Skeletal muscle tissue (tissue), 4 donors: ENCODE measurements around the gene MBD3L2. TPM values are rescaled to one million over a fixed set of nuclear protein-coding genes. Genes with fewer than 3 reads are reported as not detected.
"Not testable (repeated sequence)": the region's sequence is repeated elsewhere in the genome, so short reads cannot be mapped to it uniquely, and the experiment has no call there.

ENCODE experiments used
- H3K27ac ChIP-seq: one replicate; pipeline ENCODE4 v1.7.0; 2013; ENCODE audit warnings: mild to moderate bottlenecking, low read depth, low read length, inconsistent platforms
- H3K27me3 ChIP-seq, 3 donors: one replicate each; pipeline ENCODE4 v1.7.0; 2013; ENCODE audit warnings: low read length in 3 of 3; ENCODE audit not compliant: control insufficient read depth in 3 of 3, insufficient read depth in 3 of 3
- H3K36me3 ChIP-seq, 3 donors: one replicate each; pipeline ENCODE4 v1.7.0; 2013; ENCODE audit warnings: low read length in 3 of 3; ENCODE audit not compliant: control insufficient read depth in 3 of 3, insufficient read depth in 3 of 3
- H3K4me1 ChIP-seq, 3 donors: one replicate each; pipeline ENCODE4 v1.7.0; 2013; ENCODE audit warnings: low read length in 3 of 3, mild to moderate bottlenecking in 3 of 3; ENCODE audit not compliant: control insufficient read depth in 3 of 3, insufficient read depth in 3 of 3
- H3K4me3 ChIP-seq, 3 donors: one replicate each; pipeline ENCODE4 v1.7.0; 2013; ENCODE audit warnings: low read length in 3 of 3
- H3K9ac ChIP-seq, 3 donors: one replicate each; pipeline ENCODE4 v1.7.0; 2013; ENCODE audit warnings: low read length in 3 of 3, mild to moderate bottlenecking in 3 of 3, moderate library complexity in 2 of 3, low read depth in 1 of 3
- H3K9me3 ChIP-seq, 3 donors: one replicate each; pipeline ENCODE4 v1.7.0; 2013; ENCODE audit warnings: low read length in 3 of 3; ENCODE audit not compliant: control insufficient read depth in 3 of 3
- total RNA-seq: library from RNA; depleted of rRNA; stranded (reverse); fragments of >200 nt; gene quantifications from one replicate; pipeline ENCODE4 v1.2.3, GENCODE V29; 2014
- donor health status: Osteomylitis.

MBD3L2 gene
- total RNA-seq, 1 donor from 2014 or later: not detected

DNA sequence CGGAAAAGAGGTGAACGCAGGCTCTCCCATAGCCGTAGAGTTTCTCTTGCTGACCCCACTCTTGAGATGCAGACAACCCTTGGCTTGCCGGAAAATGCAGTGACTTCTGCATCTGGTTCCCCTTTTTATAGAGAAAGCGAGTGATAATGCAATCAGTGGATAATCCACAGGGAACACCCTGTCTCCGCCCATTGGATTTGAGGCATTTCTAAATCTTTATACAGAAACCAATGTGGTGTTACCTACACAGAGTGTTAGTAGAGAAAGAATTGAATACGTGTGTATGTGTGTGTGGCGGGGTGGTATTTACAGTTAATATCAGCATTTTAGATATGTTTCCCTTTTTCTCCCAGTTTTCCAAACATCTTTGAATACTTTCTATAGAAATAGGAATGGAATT is 9.5 kb downstream of the MBD3L2 start, which contains the start of gene MBD3L3:
Gene MBD3L3 (minus strand): TSS at position 101 of the 400 bp plus-strand sequence. CDS start 71 bp downstream, at position 30.
- not testable (repeated sequence) for H3K4me3 ChIP-seq, H3K4me1 ChIP-seq, H3K36me3 ChIP-seq, H3K9ac ChIP-seq, H3K9me3 ChIP-seq, H3K27me3 ChIP-seq, H3K27ac ChIP-seq

DNA sequence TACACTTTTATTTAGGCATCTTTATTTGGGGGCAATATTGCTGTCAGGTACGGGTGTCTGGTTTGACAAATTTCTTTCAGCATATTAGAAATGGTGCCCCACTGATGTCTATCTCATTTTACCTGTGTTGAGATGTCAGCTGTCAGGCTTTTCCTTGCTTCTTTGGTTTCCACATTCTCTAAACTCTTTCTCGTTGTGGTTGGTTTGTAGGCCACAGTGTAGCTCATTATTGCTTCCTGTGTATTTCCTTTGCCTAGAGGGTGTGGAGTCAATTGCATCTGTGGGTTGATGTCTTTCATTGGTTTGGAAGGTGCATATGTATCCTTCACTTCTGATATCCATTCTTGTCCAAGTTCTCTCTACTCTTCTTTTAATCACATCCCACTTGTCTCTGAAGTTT is 10.9 kb downstream of the MBD3L2 start:
- not testable (repeated sequence) for H3K27me3 ChIP-seq, H3K4me3 ChIP-seq, H3K9me3 ChIP-seq, H3K4me1 ChIP-seq, H3K27ac ChIP-seq, H3K36me3 ChIP-seq, H3K9ac ChIP-seq

DNA sequence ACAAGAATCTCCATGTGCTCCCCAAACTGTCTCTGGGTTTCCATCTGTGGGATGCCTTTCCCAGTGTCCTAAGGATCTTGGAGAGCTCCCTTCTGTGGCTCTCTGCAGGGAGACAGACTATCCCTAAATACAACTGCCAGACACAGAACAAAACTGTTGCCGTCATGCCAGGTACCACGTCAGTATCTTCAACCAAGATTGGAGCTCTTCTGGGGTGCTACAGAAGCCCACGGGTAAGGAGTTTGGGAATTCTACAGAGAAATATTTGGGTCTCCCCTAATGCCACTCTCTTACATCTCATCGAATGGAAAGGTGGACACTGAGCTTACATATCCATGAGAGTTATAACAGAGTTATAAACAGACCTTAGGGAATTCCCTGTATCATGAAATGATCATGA is 14.2 kb downstream of the MBD3L2 start:
- H3K9ac ChIP-seq: no peak overlapping the region
- no peaks in the 10 kb centered on the region for H3K36me3 ChIP-seq
- no peak overlapping the region for H3K4me3 ChIP-seq
- H3K27me3 ChIP-seq: no peaks in the 10 kb centered on the region
- no peaks in the 10 kb centered on the region for H3K9me3 ChIP-seq
- H3K4me1 ChIP-seq: no peaks in the 10 kb centered on the region
- no peak overlapping the region for H3K27ac ChIP-seq

DNA sequence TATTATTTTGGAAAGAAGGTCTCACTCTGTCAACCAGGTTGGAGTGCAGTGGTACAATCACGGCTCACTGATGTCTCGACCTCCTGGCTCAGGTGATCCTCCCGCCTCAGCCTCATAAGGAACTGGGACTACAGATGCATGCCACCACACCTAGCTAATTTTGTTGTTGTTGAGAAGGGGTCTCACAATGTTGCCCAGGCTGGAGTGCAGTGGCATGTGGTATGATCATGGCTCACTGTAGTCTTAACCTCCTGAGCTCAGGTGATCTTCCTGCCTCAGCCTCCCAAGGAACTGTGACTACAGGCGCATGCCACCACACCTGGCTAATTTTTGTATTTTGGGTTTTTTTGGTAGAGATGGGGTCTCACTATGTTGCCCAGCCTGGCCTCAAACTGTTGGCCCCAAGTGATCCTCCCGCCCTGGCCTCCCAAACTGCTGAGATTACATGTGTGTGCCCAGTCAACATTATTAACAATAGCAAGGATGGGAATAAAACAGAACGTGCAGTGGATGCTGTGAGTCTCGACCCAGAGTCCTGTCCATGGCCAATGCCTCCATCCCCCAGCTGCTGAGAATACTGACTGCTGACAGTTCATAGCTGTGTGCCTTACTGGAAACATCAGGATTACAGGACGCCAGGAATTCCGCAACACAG is 14.8 kb downstream of the MBD3L2 start:
- H3K27ac ChIP-seq: no peak overlapping the region

DNA sequence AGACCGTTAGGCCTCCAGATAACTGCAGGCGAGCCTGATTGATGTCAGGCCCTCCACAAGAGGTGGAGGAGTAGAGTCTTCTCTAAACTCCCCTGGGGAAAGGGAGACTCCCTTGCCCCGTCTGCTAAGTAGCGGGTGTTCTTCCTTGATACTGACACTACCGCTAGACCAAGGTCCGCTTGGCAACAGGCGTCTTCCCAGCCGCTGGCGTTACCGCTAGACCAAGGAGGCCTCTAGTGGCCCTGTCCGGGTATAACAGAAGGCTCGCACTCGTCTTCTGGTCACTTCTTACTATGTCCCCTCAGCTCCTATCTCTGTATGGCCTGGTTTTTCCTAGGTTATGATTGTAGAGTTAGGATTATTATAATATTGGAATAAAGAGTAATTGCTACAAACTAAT is 18.0 kb downstream of the MBD3L2 start:
- H3K4me3 ChIP-seq, H3K9me3 ChIP-seq, H3K36me3 ChIP-seq, H3K9ac ChIP-seq, H3K27ac ChIP-seq, H3K27me3 ChIP-seq: not testable (repeated sequence)
- H3K4me1 ChIP-seq: peaks cover 4 to 14% (median 7%) of the 10 kb centered on the region in 3 donors

More for the DNA sequence above, 14.8 kb downstream of the MBD3L2 start:
- no peaks in the 10 kb centered on the region for H3K4me1 ChIP-seq
- no peak overlapping the region for H3K9ac ChIP-seq
- H3K27me3 ChIP-seq: no peaks in the 10 kb centered on the region
- no peaks in the 10 kb centered on the region for H3K36me3 ChIP-seq
- H3K9me3 ChIP-seq: no peaks in the 10 kb centered on the region
- no peak overlapping the region for H3K4me3 ChIP-seq

DNA sequence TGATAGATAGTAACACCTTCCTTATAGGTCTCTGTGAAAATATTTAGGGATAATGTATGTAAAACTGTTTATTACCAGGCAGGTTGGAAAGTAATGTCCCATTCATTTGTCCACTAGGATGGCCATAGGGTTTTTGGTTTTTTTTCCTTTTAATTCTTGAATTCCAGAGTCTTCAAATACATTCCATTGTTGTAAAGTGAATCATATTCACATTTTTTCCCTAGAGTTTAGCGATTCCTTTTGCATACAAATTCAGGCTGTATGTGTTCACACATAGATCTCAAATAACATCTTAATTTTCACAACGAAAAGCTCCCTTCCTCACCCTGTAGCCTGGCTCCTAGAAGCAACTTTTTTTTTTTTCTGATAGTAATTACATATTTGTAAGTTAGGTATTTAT is 18.6 kb downstream of the MBD3L2 start:
- H3K27ac ChIP-seq: no peak overlapping the region
- H3K4me3 ChIP-seq: no peak overlapping the region
- H3K27me3 ChIP-seq: no peaks in the 10 kb centered on the region
- peaks cover 4 to 14% (median 7%) of the 10 kb centered on the region in 3 donors for H3K4me1 ChIP-seq
- no peaks in the 10 kb centered on the region for H3K9me3 ChIP-seq
- no peak overlapping the region for H3K9ac ChIP-seq
- H3K36me3 ChIP-seq: peaks cover 10 to 13% (median 12%) of the 10 kb centered on the region in 3 donors

DNA sequence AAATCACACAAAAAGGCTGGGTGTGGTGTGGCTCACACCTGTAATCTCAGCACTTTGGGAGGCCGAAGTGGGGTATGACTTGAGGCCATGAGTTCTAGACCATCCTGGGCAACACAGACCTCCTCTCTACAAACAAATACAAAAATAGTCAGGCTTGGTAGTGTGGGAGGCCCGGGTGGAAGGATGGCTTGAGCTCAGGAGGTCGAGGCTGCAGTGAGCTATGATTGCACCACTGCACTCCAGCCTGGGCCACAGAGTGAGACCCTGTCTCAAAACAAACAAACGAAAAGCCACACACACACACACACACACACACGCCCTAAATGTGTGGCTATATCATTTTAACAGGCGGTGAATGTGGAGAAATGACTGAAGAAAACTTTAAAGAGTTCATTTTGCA is 19.5 kb downstream of the MBD3L2 start:
- peaks cover 16 to 21% (median 18%) of the 10 kb centered on the region in 3 donors for H3K36me3 ChIP-seq
- H3K4me3 ChIP-seq: peak overlapping the region; percentile 58 to 75 (median 60)
- H3K27ac ChIP-seq: no peak overlapping the region
- no peaks in the 10 kb centered on the region for H3K9me3 ChIP-seq
- H3K27me3 ChIP-seq: no peaks in the 10 kb centered on the region
- H3K4me1 ChIP-seq: peaks cover 4 to 14% (median 7%) of the 10 kb centered on the region in 3 donors
- no peak overlapping the region for H3K9ac ChIP-seq

DNA sequence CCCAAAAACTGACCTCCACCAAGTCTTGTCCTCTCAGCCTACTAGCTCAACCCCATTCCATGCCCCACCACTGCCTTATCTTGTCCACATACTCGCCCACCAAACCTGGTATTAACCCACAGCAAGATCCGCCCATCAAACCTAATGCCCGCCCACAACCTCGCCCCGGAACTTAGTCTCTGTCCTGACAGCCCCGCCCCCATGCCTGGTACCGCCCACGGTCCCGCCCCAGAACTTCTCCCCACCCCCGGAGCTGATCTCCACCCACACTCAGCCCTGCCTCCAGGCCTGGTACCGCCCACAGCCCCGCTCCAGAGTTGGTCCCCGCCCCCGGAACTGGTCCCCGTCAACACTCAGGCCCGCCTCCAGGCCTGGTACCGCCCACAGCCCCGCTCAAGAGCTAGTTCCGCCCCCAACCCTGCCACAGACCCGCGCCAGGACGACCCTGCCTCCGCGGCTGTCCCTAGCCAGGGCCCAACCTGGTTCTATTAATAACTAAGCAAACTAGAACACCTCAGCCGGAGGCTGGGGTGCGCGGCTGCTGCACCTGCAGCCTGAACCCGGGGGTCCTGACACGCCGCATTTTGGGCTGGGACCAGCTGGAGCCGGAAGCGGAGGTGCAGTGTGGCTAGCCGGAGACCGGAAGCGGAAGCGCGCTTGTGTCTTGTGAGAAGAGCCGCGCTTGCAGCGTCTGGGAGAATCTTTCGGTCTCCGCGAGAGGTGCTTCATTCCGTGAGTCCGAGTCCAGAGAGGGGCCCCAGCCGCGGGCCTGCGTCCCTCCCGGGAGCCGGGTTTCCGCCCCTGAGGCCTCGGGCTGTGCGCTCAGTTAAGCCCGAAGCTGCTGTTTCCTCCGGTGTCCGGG is 20.2 kb downstream of the MBD3L2 start, which contains the start of gene ZNF557:
Gene ZNF557 (plus strand): TSS at position 662 of the 862 bp plus-strand sequence. CDS start 5,372 bp downstream, outside the sequence.
- H3K36me3 ChIP-seq: peaks cover 20 to 24% (median 21%) of the 10 kb centered on the region in 3 donors
- peak within 1 kb of the TSS; percentile 67 for H3K27ac ChIP-seq
- peaks cover 4 to 14% (median 7%) of the 10 kb centered on the region in 3 donors for H3K4me1 ChIP-seq
- peak within 1 kb of the TSS; percentile 95 to 97 (median 96) for H3K4me3 ChIP-seq
- H3K27me3 ChIP-seq: no peaks in the 10 kb centered on the region
- no peaks in the 10 kb centered on the region for H3K9me3 ChIP-seq
- peak within 1 kb of the TSS; percentile 87 to 93 (median 87) for H3K9ac ChIP-seq

DNA sequence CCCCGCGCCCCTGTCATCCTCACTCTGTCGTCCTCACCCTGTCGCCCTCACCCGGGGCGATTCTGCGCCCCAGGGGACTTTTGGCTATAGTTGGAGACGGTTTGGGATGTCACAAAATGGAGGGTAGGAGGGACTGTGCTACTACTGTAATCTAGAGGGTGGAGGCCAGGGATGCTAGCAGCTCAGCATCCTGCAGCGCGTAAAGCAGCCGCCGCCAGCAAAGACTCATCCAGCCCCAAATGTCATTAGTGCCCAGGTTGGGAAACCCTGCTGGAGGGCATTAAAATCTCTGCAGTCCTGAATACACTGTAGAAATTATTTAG is 20.7 kb downstream of the MBD3L2 start:
- Histone ChIP-seq H3K9ac (peak overlapping the region; percentile 87 to 93 (median 87)), H3K9me3 (no peaks in the 10 kb centered on the region), H3K4me1 (peaks cover 4 to 14% (median 7%) of the 10 kb centered on the region in 3 donors), H3K27me3 (no peaks in the 10 kb centered on the region), H3K27ac (peak overlapping the region; percentile 67), H3K36me3 (peaks cover 21 to 27% (median 27%) of the 10 kb centered on the region in 3 donors), H3K4me3 (peak overlapping the region; percentile 95 to 97 (median 96))

DNA sequence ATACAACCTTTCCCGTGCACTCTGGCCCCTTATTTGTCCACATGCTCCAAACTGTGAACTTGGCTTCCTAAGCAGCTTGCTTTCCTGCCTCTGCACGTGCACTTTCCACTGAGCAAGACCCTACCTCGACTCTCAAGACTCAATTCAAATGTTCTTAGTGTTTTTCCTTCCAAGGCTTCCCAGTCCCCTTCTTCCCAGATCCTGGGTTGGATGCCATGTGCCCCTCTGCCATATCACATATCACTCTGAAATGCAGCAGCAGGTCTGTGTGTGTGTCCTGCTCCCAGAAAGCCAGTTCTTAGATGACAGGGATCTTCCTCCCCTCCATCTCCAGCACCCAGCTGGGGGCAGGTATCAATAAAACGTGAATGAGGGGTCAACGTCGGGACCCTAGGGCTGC is 23.4 kb downstream of the MBD3L2 start:
- Histone ChIP-seq H3K4me3 (no peak overlapping the region), H3K9me3 (peaks cover 2 to 10% (median 3%) of the 10 kb centered on the region in 3 donors), H3K27ac (no peak overlapping the region), H3K4me1 (peaks cover 4 to 14% (median 7%) of the 10 kb centered on the region in 3 donors), H3K27me3 (no peaks in the 10 kb centered on the region), H3K36me3 (peaks cover 48 to 54% (median 54%) of the 10 kb centered on the region in 3 donors), H3K9ac (no peak overlapping the region)
